Activated CD4-positive, alpha-beta T cell treated with anti-CD3 and anti-CD28 coated beads for 48 hours (primary cell): ENCODE results near the gene PTPA.
A peak's percentile ranks its signal among the peaks of the same experiment; 100 is the strongest.

Experiments
- DNase-seq: peaks from one replicate; pipeline ENCODE4 v3.0.0-alpha.2; 2020

The PTPA gene

GRCh38 chr9:129138476-129139232 is 27.4 kb downstream of the PTPA start:
- DNase-seq = no peak

DNA sequence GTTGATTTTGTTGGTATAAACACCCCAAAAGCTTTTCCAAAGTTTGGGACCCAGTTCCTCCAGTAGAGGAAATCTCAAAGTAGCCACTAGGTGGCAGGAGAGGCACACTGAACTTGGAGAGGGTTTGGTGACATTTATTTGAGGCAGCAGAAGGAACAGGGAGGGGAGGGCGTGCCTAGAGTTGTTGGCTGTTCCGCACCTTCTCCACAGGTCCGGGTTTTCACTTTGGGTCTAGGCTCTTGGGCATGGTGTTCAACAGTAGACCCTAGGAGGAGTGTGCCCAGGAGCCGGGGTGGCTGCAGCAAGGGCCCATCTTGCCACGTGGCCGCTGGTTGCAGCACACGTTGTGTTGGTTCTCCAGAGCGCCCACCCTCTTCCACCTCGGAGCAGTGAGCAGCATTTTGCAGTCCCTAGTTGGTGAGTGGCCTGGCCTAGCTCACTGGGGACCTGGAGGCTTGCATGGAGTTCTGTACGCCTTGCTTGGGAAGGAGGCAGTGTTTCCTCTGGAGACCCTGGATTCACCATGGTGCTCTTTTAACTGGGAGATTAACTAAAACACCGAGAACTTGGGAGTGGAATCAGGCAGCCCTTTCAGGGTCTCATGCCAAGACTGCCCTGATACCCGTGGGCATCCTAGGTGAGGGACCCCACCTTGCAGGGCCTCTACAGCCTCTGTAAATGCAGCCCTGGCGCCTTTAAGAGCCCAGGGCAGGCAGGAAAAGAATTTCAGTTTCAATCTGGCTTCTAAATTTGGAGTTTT is 28.2 kb downstream of the PTPA start:
- peak; percentile 82 for DNase-seq

DNA sequence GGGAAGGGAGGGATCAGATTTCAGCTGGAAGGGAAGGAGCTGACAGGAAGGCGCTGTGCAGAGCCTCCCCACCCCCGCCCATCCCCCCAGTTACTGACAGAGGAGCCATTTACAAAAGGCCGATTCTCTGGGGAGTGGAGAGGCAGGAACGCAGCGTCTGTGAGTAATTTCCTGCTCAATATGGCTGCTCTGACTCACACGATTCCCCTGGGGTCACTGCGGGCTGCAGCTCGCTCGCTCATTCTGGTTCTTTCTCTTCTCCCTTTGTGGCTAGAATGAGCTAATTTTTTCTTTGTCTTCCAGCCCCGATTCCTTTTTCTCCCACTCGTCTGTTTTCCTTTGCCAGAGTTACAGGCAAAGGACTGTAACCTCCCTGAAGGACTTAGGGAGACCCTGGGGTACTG is 28.8 kb downstream of the PTPA start:
- peak; percentile 86 for DNase-seq

- peak; percentile 39 for DNase-seq
Measured at GRCh38 chr9:129140397-129141065, 29.3 kb downstream of the PTPA start.

DNA sequence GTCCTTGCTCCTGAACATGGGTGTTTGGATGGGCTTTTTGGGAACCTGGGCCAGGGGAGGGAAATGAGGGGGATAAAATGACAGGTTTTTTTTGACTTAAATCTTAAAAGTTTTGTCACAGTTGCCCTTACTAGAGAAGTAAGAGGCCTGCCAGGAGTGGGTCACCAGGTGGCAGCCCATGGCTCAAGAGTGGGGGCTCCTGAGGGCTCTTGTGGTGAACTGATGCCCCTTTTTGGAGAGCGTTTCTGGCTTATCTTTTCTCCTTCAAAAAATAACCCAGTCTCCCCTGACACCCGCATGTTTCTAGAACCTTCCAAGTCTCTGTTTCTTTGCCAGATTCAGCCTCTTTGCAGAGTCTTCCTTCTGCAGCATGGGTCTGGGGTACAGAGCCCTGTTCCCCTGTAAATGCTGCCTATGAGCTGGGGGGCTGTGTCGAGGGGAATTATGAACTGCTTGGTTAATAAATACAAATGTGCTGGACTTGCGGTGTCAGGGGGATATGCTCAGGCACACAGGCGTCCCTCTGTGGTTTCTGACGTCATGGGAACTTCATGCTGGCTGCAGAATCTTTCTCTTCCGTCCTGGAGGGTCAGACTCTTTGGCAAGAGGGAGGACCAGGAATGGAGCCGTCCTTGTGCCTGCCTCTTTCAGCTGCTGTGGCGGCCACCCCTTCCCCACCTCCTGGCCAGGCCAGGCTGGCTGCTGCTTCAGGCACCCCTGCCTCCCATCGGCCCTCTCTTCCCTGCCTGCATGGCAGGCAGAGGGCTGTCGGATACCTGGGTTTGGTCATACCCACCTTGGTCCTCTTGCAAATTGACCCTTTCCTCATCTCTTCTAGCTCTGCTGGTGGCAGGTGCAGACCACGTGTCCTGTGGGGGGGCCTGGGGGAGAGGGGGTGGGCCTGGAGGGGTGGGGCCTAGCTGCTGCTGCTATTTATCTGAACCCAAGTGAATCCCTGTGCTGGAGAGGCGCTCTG is 30.1 kb downstream of the PTPA start:
- DNase-seq = no peak

DNA sequence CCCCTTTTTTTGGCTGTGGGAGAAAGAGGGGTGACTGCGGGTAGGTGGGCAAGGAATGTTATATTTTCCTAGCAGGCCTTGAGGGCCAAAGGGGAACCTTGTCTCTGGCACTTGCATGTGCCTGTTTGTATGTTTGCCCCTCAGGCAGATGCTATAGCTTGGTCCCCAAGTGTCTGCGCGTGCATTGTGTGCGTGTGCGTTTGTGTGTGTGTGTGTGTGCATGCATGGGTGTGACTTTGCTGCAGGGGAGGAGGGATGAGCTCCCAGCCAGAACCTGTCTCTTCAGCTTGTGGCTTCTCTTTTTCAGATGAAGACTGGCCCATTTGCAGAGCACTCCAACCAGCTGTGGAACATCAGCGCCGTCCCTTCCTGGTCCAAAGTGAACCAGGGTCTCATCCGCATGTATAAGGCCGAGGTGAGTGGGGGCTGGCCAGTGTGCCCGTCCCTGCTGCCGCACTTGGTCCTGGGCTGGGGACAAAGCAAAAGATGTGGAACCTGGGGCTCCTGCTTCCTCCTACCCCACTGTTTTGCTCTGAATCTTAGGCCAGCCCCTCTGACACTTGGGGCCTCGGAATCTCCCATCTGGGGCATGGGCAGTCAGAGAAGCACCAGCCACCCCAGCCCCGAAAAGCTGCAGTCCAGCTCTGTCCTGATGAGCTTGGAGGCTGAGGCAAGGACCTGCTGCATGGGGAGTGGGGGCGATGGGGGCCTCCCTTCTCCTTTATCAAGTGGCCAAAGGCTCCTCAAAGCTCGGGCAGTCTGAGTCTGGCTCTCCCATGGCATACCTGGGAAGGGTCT is 31.1 kb downstream of the PTPA start:
- no peak for DNase-seq

DNA sequence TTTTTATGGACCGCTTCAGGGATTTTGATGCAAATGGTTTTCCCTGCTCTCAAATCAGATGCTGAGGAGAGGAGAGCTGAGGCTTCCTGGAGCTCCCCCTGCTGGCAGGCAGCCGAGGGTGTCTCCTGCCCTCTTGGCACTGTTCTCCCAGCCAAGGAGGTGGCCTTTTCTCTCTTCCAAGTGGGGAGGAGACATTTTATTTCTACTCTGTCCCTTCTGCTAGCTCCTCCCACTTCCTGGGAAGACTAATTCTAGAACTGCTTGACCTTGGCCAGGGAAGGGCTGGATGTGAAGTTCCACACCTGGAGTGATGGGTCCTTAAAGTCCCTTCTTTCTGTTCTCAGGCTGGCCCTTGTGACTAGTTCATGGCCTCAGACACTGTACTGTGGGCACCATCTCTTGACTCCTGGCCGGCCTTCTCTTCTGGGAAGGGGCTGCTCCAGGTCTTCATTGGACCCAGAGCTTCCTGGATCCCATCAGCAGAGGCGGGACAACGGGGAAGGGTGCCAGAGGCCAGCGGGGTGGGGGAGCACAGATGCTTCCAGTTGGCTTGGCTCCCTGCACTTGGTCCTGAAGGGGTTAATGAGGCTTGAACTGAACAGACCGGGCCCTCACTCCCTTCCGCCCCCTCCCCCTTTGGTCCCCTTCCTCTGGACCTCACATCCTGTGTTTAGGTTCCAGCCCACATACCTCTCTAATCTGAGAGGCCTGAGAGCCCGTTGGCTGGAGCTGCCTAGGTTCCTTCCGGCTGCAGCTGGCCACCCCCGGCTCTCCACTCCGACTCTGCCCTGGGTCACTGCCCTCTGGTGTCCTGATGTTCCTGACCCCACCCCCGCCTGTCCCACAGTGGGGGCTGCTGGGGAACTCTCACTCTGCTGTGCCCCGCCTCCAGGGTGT is 32.1 kb downstream of the PTPA start:
- DNase-seq = peak; percentile 85

DNA sequence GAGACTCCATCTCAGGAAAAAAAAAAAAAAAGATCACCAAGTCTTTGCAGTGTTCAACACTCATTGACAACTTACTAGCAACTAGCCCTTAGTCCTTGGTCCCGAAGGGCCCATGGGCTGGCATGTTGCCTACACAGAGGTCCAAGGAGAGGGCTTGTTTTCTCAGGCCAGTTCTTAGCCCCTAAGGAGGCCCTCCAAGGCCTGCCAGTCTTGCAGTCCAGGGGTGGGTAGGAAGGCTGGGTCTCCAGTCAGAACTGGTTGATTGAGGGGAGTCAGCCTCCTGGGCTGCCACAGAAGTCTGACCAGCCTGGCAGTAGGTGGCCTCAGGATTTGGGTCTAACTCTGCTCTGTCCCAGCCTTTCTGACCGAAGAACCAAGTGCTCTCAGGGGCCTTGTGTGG is 34.1 kb downstream of the PTPA start:
- no peak for DNase-seq

DNA sequence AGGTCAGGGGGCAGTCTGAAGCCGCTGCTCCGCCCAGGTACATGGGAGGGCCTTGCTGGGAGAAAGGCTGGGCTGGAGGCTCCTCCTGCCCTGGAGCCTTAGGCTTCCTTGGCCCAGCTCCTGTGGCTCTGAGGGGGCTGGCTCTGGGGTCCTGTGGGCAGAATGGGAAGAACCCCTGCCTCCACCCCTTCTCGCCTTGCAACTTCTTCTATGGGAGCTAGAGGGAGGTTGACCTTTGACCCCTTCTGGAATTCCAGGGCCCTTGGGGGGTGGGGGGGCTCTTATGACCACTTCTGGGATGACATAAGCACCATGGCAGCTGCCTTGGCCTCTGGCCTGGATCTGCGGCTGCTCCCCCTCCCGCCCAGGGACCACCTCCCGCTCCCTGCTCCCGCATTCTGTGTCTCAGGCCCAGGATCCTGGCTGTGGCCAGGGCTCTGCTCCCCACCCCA is 34.7 kb downstream of the PTPA start:
- no peak for DNase-seq

DNA sequence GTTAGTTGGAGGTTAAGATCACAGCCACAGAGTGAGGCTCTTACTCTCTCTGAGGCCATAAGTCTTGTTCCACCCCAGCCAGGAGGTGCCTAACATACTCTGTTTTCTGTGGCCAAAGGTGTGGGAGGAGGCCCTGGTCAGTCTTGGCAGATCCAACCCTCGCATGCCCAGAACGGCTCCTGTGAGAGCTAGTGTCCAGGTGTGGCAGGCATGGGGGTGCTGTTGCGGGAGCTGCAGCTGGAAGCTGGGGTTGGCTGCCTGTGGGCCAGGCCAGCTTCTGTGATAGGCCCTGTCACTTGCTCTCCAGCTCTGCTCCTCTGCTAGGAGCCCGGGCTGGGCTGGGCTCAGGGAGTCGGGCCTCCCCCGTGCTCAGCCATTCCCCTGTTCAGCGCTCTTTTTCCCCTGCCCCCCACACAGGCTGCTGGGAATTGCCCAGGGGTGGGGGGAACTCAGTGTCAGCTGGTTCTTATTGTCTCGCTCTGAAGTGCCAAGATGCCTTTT is 35.3 kb downstream of the PTPA start:
- no peak for DNase-seq

DNA sequence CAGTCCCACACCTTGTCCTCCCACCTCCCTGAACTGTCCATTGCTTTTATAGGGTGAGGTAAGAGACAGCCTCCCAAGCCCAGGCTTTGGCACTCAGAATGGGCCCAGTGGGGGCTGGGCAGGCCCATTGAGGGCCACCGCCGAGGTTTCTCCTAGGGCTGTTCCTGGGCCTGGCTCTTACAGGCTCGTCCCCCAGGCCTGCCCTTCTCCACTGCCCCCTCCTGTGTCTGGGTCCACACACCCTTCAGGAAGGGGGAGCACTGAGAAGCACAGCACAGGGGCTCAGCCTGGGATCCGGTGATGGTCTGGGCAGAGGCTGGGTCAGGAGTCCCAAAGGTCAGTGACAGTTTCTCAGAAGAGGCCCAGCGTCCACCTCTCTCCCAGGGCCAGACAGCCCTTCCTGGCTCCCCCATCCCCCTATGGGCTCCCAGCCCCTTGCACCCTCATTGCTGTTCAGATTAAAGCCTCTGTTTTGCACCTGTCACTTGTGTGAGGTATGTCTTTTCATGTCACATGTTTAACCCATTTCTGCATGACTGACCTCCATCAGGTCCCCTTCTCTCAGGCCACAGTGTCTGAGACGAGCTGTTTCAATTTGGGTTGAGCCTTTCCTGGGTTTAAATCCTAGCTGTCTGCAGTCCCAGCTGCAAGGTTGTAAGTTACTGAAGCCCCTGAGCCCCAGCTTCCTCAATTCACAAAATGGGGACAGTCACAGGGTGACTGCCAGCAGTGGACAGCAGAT is 37.4 kb downstream of the PTPA start:
- DNase-seq = no peak

GRCh38 chr9:129149442-129149841 is 38.2 kb downstream of the PTPA start:
- DNase-seq = no peak

- no peak for DNase-seq
Measured at GRCh38 chr9:129150122-129150521, 38.9 kb downstream of the PTPA start.

DNA sequence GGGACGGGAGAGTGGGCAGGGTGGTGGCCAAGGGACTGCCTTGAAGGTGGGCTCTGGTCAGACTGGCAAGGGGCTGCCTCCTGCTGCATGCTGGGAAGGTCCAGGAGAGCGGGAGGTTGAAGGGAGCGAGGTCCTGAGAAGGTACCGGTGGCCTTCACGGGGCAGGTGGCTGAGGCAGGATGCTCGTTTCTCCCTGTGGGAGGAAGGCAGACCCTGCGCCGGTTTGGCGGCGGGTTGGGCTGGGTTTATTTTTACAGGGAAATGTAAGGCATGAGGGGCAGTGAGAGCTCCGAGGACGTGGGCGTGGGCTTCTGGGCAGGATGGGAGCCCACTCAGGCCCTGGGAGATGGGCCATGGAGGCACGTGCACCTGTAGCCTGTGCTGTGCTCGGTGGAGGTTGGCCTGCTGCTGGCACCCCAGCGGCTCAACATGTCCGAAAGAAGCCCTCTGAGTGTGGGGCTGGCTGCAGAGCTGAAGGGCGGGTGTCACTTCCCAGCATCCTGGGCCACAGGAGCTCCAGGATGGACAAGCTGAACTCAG is 39.5 kb downstream of the PTPA start:
- no peak for DNase-seq

- DNase-seq = no peak
Measured at GRCh38 chr9:129151469-129151868, 40.3 kb downstream of the PTPA start.

- DNase-seq = no peak
Measured at GRCh38 chr9:129154866-129155477, 43.8 kb downstream of the PTPA start.

DNA sequence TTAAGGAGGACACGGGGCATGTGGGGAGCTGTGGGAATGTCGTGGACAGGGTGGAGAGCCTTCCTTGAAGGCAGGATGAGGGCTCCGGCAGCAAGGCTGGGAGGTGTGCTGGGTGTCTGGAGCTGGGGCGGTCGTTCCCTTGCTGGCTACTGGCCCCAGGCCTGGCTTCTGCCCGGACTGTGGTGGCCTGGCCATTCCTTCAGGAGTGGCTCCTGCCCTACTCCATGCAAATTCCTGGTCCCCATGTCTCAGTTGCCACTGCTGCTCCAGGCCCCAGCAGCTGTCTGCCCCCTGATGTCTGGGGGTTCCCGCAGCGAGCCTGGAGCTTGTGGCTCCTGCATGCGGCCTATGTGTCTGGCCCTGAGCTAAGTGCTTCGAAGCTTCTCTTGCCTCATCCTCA is 44.9 kb downstream of the PTPA start:
- no peak for DNase-seq

GRCh38 chr9:129160712-129161533 is 49.7 kb downstream of the PTPA start:
- DNase-seq = no peak
